Measurements from ENCODE around the gene ALOX15B. TPM values are rescaled to one million over a fixed set of nuclear protein-coding genes. Genes with fewer than 3 reads are reported as not detected.
A peak's percentile ranks its signal among the peaks of the same experiment; 100 is the strongest.

ALOX15B gene
- total RNA-seq, 4 donors from 2014 or later: 13.9 to 116 (median 59.9) TPM

- no peak for DNase-seq (ENCODE audit: low spot score in 2 of 2)
- intact Hi-C loops (cut with DNase I; ENCODE audit: low total_unique reads): no loop called here
- no peak for TF ChIP-seq POLR2A (IDR thresholded peaks at IDR 0.05)
- no peak for TF ChIP-seq CTCF (IDR thresholded peaks at IDR 0.05)
- H3K4me3 ChIP-seq (ENCODE audit: low read depth, poor library complexity, severe bottlenecking): no peak overlapping the region
- WGBS, 2 donors: 90 to 92% methylated on average over 9 of the region's 9 CpGs
Measured at GRCh38 chr17:8025176-8025911, 13.5 kb upstream of the ALOX15B start.

- intact Hi-C loops (cut with DNase I; ENCODE audit: low total_unique reads): no loop called here
- no peak for DNase-seq (ENCODE audit: low spot score in 2 of 2)
- no peak overlapping the region for H3K4me3 ChIP-seq (ENCODE audit: low read depth, poor library complexity, severe bottlenecking)
- 57 to 67% methylated on average over 5 of the region's 5 CpGs for WGBS, 2 donors
- no peak for TF ChIP-seq CTCF (IDR thresholded peaks at IDR 0.05)
Measured at GRCh38 chr17:8029121-8029520, 9.7 kb upstream of the ALOX15B start.

GRCh38 chr17:8031261-8031661 lies 7.6 kb upstream of the ALOX15B start:
- TF ChIP-seq POLR2A (IDR thresholded peaks at IDR 0.05): no peak
- no peak for TF ChIP-seq CTCF (IDR thresholded peaks at IDR 0.05)
- peak in 1 of 2 donors; percentile 61 for DNase-seq (ENCODE audit: low spot score in 2 of 2)
- intact Hi-C loops (cut with DNase I; ENCODE audit: low total_unique reads): no loop called here
- H3K4me3 ChIP-seq (ENCODE audit: low read depth, poor library complexity, severe bottlenecking): no peak overlapping the region
- WGBS, 2 donors: 89 to 91% methylated on average over 6 of the region's 6 CpGs

- H3K4me3 ChIP-seq (ENCODE audit: low read depth, poor library complexity, severe bottlenecking): no peak overlapping the region
- intact Hi-C loops (cut with DNase I; ENCODE audit: low total_unique reads): no loop called here
- no peak for DNase-seq (ENCODE audit: low spot score in 2 of 2)
- TF ChIP-seq CTCF (IDR thresholded peaks at IDR 0.05) (no peak), POLR2A (IDR thresholded peaks at IDR 0.05) (no peak)
- 97 to 100% methylated on average over 1 of the region's 1 CpG for WGBS, 2 donors
Measured at GRCh38 chr17:8031950-8032349, 6.9 kb upstream of the ALOX15B start.

- no peak for DNase-seq (ENCODE audit: low spot score in 2 of 2)
- intact Hi-C loops (cut with DNase I; ENCODE audit: low total_unique reads): no loop called here
- H3K4me3 ChIP-seq (ENCODE audit: low read depth, poor library complexity, severe bottlenecking): no peak overlapping the region
- WGBS, 2 donors: 66% methylated on average over 2 of the region's 2 CpGs
- TF ChIP-seq CTCF (IDR thresholded peaks at IDR 0.05): no peak
- no peak for TF ChIP-seq POLR2A (IDR thresholded peaks at IDR 0.05)
Measured at GRCh38 chr17:8032442-8032841, 6.4 kb upstream of the ALOX15B start.
